MCF 10A (cell line): ENCODE data around the gene B4GALNT3. TPM values are rescaled to one million over a fixed set of nuclear protein-coding genes. Genes with fewer than 3 reads are reported as not detected.

Source experiments
- BruUV-seq: library from RNA; stranded (reverse); fragments of 400-500 nt; replicated peaks from 2 replicates; lab custom pipeline; 2021; lab: Mats Ljungman, UMichigan
- CTCF ChIA-PET: fragments of 300-600 bp; sonication (Branson Sonifier 250); formaldehyde crosslinking; extraction: SDS; loops from one replicate; lab custom pipeline; 2021; ENCODE audit warnings: antibody characterized with exemption, inconsistent platforms; lab: Yijun Ruan, JAX
- POLR2A ChIA-PET: fragments of 300-600, 350-650 bp; sonication (Branson Sonifier 250); formaldehyde crosslinking; extraction: SDS; loops from one replicate; lab custom pipeline; 2020; ENCODE audit warnings: antibody characterized with exemption, inconsistent platforms; lab: Yijun Ruan, JAX
- DNase-seq: peaks from one replicate; pipeline ENCODE4 v3.0.0-alpha.2; 2018; ENCODE audit not compliant: unreplicated experiment
- H3K27ac Mint-ChIP-seq: one replicate; pipeline ENCODE4 v1.8.0; 2022; ENCODE audit warnings: mild to moderate bottlenecking, low read depth, mixed read lengths; ENCODE audit not compliant: unreplicated experiment
- H3K27me3 Mint-ChIP-seq: one replicate; pipeline ENCODE4 v1.8.0; 2022; ENCODE audit warnings: mixed read lengths; ENCODE audit not compliant: insufficient read depth, unreplicated experiment
- H3K36me3 Mint-ChIP-seq: one replicate; pipeline ENCODE4 v1.8.0; 2022; ENCODE audit warnings: mild to moderate bottlenecking, moderate library complexity, mixed read lengths; ENCODE audit not compliant: insufficient read depth, unreplicated experiment
- H3K4me1 Mint-ChIP-seq: one replicate; pipeline ENCODE4 v1.8.0; 2022; ENCODE audit warnings: mixed read lengths; ENCODE audit not compliant: insufficient read depth, unreplicated experiment
- H3K4me3 Mint-ChIP-seq: one replicate; pipeline ENCODE4 v1.8.0; 2022; ENCODE audit warnings: mild to moderate bottlenecking, moderate library complexity, mixed read lengths; ENCODE audit not compliant: unreplicated experiment
- H3K9me3 Mint-ChIP-seq: one replicate; pipeline ENCODE4 v1.8.0; 2022; ENCODE audit warnings: mixed read lengths; ENCODE audit not compliant: unreplicated experiment
- CTCF ChIP-seq: fragments of 200-600 bp; IDR thresholded peaks from one replicate; pipeline ENCODE4 v1.8.0; 2022; ENCODE audit warnings: antibody characterized with exemption, mild to moderate bottlenecking; ENCODE audit not compliant: unreplicated experiment
- intact Hi-C: fragments of 100-400 bp; cut with micrococcal nuclease; formaldehyde crosslinking; loops from 2 replicates; pipeline ENCODE4 v1.14.1; 2022
- total RNA-seq: library from RNA; stranded (reverse); gene quantifications from 2 replicates; pipeline ENCODE4 v1.2.3, GENCODE V29; 2022

Gene B4GALNT3
- total RNA-seq, 1 experiment from 2014 or later = 0.68 TPM

GRCh38 chr12:580813-581212 is 121.1 kb downstream of the B4GALNT3 start:
- Mint-ChIP-seq H3K4me3 (no peak overlapping the region), H3K27me3 (no peaks in the 10 kb centered on the region), H3K27ac (no peak overlapping the region), H3K4me1 (peaks cover 15% of the 10 kb centered on the region), H3K36me3 (no peaks in the 10 kb centered on the region), H3K9me3 (no peaks in the 10 kb centered on the region)
- intact Hi-C loops = no loop called here
- DNase-seq = no peak
- no peak for TF ChIP-seq CTCF
- ChIA-PET POLR2A (interaction anchor here (0.6 to 1.1 kb wide), 2 partner anchors 17 to 174 kb away, joined by 3 read pairs; no protein-coding TSS in a partner anchor), CTCF (interaction anchor here (0.8 to 1.3 kb wide), 2 partner anchors 17 to 233 kb away, joined by 3 to 4 read pairs; no protein-coding TSS in a partner anchor)
- no TSS peak for BruUV-seq

GRCh38 chr12:581321-581720 is 121.6 kb downstream of the B4GALNT3 start:
- no TSS peak for BruUV-seq
- POLR2A ChIA-PET = interaction anchor here (0.6 to 1.1 kb wide), 2 partner anchors 17 to 174 kb away, joined by 3 read pairs; no protein-coding TSS in a partner anchor
- intact Hi-C loops = no loop called here
- Mint-ChIP-seq H3K36me3 (no peaks in the 10 kb centered on the region), H3K27me3 (no peaks in the 10 kb centered on the region), H3K27ac (no peak overlapping the region), H3K9me3 (no peaks in the 10 kb centered on the region), H3K4me3 (no peak overlapping the region), H3K4me1 (peaks cover 11% of the 10 kb centered on the region)
- DNase-seq = no peak
- TF ChIP-seq CTCF = no peak
- CTCF ChIA-PET = interaction anchor here (0.8 to 1.3 kb wide), 3 partner anchors 17 to 233 kb away, joined by 3 to 4 read pairs (median 4); no protein-coding TSS in a partner anchor

GRCh38 chr12:581746-582145 is 122.0 kb downstream of the B4GALNT3 start:
- DNase-seq = no peak
- Mint-ChIP-seq H3K27me3 (no peaks in the 10 kb centered on the region), H3K4me3 (no peak overlapping the region), H3K27ac (no peak overlapping the region), H3K36me3 (no peaks in the 10 kb centered on the region), H3K4me1 (peaks cover 11% of the 10 kb centered on the region), H3K9me3 (no peaks in the 10 kb centered on the region)
- TF ChIP-seq CTCF = no peak
- POLR2A ChIA-PET = interaction anchor here (1.1 kb wide), 1 partner anchor 173 kb away, joined by 3 read pairs; no protein-coding TSS in a partner anchor
- intact Hi-C loops = no loop called here
- no TSS peak for BruUV-seq
- CTCF ChIA-PET = interaction anchor here (1.0 to 1.3 kb wide), 2 partner anchors 169 to 232 kb away, joined by 4 read pairs; no protein-coding TSS in a partner anchor

GRCh38 chr12:583251-583869 is 123.6 kb downstream of the B4GALNT3 start:
- Mint-ChIP-seq H3K4me1 (peaks cover 11% of the 10 kb centered on the region), H3K27ac (no peak overlapping the region), H3K27me3 (no peaks in the 10 kb centered on the region), H3K36me3 (no peaks in the 10 kb centered on the region), H3K9me3 (no peaks in the 10 kb centered on the region), H3K4me3 (no peak overlapping the region)
- BruUV-seq = no TSS peak
- POLR2A ChIA-PET = no interaction called here
- no peak for DNase-seq
- CTCF ChIA-PET = no interaction called here
- no peak for TF ChIP-seq CTCF
- intact Hi-C loops = no loop called here
